CD4-positive, alpha-beta T cell treated with Interferon alpha-2 for 1 hour (primary cell): ENCODE measurements around the gene SYT3.
"Not testable (repeated sequence)": the region's sequence is repeated elsewhere in the genome, so short reads cannot be mapped to it uniquely, and the experiment has no call there.

ENCODE experiments used
- DNase-seq, 2 donors: peaks; one replicate each; pipeline ENCODE4 v3.0.0-alpha.2; 2020 to 2022

The SYT3 gene

DNA sequence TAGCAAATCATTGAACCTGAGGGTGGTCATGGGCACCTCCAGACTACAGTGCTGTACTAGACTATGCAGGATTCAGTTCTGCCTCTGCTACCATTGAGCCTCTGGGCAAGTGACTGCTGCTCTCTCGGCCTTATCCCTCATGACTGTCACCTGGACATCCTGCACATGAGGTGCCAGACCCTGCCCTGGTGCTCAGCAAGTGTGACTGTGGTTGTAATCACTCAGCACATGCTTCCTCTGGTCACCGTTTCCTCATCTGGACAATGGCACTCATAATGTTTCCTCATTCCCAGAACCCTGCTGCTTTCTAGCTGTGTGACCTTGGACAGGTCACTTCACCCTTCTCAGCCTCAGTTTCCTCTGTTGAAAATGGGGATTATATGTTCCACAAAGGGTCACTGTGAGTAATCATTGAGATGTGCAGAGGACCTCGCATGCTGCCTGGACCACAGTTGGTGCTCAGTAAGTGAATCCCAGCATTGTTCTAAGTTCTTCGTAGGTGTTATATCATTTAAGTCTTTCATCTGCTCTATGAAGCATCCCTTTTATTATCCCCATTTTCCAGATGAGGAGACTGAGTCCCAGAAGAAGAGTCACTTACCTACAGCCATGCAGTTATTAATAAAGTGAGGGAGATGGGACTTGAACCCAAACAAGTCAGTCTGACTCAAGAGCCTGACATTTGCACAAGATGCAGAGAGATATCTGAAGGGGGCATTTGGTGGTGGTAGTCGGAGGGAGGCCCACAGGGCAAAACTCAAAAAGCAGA is 3.2 kb downstream of the SYT3 start:
- DNase-seq, result no peak

DNA sequence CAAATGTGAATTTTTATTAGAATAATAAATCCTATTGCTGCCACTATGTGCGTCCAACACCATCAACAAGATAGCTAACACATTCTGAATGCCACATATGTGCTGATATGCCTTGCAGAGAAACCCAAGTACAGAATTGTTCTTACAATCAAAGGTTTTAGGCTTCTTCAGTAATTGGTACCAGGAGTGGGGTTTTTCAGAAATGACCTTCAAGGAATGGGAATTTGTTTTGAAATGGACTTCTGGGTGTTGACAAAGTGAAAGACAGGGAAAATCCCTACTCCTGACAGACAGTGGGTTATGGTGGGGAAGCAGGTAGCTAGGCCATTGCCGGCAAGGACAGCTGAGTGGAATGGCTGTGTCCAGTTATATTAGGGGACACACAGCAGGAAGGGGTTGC is 5.7 kb downstream of the SYT3 start:
- no peak for DNase-seq

DNA sequence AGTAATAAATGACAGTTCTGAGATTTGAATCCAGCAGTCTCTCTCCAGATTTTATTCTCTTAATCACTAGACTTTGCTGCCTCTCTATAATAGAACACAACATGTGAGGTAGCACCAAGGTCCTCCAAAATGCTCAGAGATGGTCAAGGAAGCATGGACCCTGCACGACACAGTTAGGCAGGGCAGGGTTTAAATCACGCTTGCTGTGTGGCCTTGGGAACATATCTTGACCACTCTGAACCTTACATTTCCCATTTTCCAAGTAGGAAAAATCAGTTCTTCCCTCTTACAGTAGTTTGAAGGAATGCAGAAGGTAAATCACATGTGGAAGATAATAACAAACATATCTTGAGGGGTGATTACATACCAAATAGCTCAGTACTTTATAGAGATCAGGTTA is 6.3 kb downstream of the SYT3 start:
- DNase-seq, result no peak

DNA sequence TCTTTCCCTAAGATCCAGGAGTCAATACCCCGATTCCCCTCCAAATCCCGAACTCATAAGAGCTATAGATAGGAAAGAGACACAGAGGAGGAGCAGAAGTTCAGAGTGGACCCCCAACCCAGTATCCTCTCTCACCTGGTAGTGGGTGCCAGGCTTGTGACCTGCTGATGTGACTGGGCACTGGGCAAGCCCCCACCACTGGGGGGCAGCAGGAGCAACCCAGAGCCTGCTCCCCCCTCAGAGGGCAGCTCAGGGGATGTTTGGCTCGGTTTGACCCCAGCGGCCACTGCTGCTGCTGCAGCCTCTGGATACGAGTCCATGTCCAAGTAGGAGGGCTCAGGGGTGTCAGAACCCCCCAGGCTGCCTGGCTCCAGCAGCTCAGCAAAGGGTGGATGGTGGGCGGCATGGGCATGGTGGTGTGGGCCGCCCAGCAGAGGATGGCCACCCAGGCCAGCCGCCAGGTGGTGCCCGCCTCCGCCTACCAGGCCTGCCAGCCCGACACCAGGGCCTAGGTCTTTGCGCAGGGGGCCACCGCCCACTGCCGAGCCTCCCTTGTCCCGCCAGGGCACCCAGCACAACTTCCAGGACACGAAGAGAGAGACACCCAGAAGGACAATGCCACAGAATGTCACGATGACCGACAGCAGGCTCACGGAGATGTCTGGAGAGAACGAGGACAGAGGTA is 7.4 kb downstream of the SYT3 start:
- DNase-seq, result no peak

DNA sequence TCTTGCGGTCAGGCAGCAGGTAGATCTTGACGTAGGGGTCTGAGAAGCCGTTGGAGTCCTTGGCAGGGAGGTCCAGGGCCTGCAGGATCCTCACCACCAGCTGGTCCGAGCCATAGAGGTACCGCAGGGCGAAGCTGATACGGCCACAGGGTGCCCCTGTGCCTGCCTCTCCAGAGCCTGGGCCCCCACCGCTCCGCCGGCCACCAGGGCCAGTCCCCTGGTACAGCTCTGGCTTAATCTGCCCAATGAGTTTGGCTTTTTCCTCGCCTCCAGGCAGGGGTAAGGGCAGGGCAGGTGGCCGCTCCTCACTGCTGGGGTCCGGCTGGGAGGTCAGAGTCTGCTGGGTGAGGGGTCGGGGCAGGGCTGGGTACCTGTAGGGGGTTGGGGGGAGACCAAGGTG is 9.9 kb downstream of the SYT3 start:
- no peak for DNase-seq

DNA sequence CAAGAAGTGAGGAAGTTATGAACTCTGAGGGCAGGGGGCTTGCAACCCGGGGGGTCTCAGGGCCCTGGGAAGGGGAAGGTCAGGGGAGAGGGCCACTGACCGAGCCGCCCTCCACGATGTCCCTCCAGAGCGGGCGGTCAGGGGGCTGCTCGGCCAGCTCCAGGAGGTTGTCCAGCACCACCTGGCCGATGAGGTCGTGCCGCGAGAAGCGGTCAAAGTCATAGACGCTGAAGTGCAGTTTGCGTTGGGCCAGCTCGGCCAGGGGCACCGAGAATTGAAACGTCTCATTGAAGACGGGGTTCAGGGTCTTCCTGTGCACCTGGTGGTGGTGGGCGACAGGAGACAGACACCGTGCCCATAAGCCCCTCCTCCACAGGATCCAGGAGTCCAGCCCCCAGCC is 10.5 kb downstream of the SYT3 start:
- no peak for DNase-seq

DNA sequence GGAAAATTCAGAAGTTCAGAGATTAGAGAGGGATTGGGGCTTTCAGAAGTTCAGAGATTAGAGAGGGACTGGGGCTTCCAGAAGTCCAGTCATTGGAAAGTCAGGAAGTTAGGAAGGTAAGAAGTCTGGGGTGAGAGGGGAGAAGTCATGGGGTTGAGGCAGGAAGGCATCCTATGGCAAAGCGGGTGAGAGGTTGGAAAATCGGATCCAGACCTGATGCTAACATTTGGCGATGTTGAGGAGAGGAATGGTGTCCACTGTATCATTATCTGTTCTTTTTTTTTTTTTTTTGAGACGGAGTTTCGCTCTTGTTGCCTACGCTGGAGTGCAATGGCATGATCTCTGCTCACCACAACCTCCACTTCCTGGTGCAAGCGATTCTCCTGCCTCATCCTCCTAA is 11.1 kb downstream of the SYT3 start:
- no peak for DNase-seq

DNA sequence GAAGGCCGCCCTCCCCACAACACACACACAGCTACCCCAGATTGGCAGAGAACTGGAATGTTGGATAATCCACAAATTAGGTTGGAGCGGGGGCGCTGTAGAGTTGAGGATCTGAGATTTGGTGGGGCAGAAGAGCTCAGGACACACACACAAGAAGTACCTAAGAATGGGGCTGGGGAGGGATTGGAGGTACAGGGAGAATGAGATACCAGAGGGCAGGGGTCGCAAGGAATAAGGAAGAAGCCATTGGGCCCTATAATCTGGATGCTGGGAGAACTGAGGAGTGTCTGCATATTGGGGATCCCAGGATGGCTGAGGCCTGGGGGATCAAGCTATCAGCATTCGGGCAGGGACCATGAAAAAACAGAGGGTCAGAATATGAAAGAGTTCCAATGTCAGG is 11.5 kb downstream of the SYT3 start:
- no peak for DNase-seq

DNA sequence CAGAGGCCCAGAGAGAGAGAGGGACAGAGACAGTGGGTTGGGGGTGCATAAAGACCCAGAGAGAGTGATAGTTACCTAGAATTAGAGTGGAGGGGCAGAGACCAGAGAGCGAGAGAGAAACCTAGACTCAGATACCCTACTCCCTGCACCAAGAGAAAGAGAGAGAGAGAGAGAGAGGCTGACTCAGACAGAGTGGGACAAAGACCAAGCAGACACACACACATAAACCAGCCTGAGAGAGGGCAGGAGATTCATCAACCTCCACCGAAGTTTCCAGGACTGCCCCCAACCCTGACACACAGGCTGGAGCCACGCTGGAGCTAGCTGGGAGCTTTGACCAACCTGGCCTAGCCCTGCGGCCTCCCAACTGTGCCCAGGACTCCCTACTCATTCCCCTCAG is 12.9 kb downstream of the SYT3 start:
- no peak for DNase-seq

DNA sequence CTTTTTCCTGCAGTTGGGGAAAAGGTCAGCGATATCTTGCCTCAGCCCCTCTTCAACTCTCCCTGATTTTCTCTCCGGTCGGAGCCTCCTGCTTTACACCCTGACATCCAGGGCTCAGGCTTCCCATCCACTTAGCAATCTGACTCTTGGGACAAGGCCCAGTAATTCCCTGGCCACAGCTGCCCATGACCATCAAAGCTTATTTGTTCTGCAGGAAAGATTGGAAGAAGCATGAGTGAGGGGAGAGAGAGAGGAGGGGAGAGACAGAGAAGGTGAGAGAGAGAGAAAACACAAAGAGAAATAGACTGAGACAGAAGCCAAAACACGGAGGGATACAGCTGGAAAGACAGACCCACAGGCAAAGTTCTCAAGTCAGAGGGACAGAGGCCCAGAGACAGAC is 13.7 kb downstream of the SYT3 start:
- no peak for DNase-seq

DNA sequence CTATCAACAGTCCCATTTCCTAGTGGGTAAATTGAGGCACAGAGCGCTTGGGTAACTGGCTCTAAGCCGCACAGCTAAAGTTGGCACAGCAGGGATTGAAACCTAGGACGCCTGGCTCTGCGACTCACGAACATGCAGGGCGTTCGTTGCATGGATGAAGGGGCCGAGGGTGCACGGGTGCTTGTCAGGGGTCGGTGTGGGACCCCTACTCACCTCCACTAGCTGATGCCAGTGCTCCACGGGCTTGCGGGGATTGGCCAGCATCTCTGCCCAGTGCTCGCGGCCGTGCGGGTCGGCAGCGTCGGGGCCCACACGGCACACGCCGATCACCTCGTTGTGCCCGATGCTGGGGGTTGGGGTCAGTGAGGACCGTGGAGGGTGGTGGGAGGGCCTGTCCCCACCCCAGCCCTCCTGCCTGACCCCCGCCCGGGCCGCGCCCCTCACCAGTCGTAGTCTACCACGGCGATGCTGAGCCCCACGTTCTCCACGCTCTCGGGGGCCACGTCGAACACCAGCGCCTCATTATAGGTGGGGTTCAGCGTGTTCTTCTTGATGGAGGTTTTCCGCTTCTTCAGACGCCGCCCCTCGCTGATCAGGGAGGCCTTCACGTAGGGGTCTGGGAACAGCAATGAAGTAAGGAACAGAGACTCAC is 14.6 kb downstream of the SYT3 start:
- no peak for DNase-seq

DNA sequence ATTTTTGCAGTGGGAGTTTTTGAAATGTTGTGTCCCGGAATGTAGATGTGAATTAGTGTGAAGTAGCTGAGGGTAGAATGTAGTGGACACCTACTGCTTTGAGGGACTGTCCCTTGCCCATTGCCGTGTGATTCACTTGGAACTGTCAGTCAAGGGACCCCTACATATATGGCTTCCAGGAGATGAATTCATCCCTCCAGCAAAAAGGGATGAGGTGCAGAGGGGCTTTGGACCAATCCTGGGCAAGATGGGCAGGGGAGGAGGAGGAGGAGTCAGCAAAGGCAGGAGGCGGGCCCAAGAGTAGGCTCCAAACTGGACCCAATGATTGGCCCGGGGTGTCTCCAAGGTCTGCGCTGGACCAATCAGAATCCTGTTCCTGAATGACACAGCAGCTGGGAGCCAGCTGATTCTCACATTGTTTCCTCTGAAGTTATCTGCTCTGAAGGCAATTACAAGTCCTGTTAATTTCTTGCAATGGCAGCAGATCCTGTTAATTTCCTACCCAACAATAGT is 19.2 kb downstream of the SYT3 start:
- not testable (repeated sequence) for DNase-seq

DNA sequence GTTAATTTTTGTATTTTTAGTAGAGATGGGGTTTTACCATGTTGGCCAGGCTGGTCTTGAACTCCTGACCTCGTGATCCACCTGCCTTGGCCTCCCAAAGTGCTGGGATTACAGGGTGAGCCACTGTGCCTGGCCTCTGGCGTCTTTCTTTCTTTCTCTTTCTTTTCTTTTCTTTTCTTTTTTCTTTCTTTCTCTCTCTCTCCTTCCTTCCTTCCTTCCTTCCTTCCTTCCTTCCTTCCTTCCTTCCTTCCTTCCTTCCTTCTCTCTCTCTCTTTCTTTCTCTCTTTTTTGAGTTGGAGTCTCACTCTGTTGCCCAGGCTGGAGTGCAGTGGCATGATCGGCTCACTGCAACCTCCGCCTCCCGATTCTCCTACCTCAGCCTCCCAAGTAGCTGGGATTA is 20.5 kb downstream of the SYT3 start:
- DNase-seq, result not testable (repeated sequence)

DNA sequence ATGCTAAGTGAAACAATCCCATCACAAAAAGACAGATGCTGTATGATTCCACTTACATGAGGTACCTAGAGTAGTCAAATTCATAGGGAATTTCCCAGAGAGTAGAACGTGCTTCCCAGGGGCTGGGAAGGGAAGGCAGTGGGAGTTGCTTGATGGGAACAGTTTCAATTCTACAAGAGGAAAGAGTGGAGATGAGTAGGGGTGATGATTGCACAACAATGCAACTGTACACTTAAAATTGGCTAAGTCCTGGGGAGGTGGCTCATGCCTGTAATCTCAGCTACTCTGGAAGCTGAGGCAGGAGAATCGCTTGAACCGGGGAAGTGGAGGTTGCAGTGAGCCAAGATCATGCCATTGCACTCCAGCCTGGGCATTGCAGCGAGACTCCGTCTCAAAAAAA is 21.3 kb downstream of the SYT3 start:
- not testable (repeated sequence) for DNase-seq

DNA sequence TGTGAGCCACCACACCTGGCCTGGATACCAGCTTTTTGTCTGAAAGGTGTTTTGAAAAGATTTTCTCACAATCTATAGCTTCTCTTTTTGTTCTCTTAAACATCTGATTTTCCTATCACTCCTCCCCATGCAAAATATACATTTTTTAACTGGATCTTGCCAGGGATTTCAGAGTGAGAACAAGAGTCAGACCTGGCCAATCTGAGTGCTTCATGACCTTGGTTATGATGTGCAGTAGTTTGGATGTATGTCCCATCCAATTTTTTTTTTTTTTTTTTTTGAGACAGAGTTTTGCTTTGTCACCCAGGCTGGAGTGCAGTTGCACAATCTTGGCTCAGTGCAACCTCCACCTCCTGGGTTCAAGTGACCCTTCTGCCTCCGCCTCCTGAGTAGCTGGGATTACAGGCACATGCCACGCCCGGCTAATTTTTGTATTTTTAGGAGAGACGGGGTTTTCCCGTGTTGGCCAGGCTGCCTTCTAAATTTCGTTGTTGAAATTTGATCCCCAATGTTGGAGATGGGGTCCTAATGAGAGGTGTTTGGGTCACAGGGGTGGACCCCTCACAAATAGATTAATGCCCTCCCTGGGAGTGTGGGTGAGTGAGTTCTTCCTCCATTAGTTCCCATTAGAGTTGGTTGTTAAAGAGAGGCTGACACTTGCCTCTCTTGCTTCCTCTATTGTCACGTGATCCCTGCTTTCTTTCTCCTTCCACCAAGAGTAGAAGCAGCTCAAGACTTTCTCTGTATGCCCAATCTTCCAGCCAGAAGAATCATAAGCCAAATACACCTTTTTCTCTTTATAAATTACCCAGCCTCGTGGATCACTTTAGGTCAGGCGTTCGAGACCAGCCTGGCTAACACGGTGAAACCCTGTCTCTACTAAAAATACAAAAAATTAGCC is 26.9 kb downstream of the SYT3 start:
- DNase-seq, result not testable (repeated sequence)

DNA sequence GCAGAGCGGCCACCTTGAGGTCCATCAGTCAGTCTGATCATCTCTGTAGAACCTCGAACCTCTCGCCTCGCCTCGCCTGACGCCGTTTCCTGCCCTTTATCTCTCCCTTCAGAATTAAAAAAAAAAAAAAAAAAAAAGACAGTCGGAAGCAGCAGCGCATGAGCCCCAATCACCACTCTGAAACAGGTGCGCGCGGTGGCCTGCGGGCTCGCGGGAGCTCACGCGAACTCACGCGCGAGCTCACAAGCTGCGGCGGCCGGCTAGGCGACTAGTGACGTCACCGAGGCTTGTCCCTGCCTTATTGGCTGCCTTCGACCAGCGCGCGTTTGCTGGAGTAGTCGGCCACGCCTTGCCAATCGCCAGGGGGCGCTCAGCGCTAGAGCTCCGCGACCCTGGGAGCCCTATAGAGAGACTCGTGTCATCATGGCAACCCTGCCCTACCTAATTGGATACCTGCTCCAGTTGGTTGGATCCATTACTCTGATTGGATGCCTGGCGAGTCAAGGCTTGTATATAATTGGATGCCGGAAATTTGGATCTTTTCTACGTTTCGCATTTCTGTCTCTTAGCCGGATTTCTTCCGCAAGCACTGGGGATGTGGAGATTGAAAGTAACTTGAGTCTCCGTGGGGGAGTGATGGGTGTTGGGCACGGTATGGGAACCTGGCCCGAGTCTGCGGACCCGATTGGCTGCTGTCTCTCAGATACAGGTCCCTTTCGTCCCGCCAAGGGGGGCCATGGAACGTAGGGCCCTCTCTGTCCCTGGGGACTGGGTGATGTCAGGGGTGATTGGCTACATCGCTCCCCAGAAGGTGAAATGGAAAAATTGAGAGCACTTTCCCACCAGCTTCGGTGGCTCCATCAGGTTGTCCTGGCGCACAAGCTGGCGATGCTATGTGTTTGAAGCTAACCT is 31.6 kb downstream of the SYT3 start:
- DNase-seq, result peak; percentile 76 to 83

DNA sequence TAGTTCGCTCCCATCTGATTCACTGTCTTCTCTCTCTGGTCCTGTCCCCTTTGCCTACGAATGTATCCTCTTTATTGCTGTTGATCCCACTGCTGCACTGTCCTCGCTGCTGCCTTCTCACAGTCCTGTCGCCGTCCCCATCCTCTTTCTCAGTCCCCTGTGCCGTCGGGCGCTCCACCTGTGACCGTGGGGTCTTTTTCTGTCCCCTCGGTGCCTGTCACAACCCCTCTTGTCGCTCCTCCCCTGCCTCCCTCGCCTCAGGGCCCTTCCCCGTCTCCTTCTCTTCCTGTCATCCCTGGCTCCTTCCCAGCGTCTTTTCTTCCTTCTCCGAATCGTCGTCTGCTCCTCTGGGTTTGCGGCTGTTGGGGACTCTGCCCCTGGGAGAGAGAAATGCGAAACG is 32.3 kb downstream of the SYT3 start:
- DNase-seq, result no peak

DNA sequence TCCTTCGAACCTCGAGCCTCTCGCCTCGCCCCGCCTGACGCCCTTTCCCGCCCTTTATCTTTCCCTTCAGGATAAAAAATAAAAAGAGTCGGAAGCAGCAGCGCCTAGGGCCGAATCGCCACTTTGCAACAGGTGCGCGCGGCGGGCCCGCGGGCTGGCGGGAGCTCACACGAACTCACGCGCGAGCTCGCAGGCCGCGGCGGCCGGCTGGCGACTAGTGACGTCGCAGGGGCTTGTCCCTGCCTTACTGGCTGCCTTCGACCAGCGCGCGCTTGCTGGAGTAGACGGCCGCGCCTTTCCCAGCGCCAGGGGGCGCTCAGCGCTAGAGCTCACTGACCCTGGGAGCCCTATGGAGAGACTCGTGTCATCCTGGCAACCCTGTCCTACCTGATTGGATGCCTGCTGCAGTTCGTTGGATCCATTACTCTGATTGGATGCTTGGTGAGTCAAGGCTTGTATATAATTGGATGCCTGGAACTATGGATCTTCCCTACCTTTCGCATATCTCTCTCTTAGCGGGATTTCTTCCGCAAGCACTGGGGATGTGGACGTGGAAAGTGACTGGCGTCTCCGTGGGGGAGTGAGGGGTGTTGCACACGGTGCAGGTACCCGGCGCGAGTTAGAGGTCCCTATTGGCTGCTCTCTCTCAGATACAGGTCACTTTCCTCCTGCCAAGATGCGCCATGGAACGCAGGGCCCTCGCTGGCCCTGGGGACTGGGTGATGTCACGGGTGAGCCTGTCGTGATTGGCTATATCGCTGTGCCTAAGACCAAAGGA is 33.4 kb downstream of the SYT3 start:
- not testable (repeated sequence) for DNase-seq

DNA sequence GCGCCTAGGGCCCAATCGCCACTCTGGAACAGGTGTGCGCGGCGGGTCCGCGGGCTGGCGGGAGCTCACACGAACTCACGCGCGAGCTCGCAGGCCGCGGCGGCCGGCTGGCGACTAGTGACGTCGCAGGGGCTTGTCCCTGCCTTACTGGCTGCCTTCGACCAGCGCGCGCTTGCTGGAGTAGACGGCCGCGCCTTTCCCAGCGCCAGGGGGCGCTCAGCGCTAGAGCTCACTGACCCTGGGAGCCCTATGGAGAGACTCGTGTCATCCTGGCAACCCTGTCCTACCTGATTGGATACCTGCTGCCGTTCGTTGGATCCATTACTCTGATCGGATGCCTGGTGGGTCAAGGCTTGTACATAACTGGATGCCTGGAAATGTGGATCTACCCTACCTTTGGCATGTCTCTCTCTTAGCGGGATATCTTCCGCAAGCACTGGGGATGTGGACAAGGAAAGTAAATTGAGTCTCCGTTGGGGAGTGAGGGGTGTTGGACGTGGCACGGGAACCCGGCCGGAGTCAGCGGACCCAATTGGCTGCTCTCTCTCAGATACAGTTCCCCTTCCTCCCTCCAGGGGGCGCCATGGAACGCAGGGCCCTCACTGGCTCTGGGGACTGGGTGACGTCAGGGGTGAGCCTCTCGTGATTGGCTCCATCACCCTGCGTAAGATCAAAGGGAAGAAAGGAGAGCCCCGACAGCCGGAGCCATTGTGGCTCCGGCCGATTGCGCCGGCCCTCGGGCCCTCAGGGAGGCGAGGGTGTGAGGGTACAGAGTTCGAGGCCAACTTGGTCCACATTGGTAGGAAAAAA is 35.2 kb downstream of the SYT3 start:
- not testable (repeated sequence) for DNase-seq

DNA sequence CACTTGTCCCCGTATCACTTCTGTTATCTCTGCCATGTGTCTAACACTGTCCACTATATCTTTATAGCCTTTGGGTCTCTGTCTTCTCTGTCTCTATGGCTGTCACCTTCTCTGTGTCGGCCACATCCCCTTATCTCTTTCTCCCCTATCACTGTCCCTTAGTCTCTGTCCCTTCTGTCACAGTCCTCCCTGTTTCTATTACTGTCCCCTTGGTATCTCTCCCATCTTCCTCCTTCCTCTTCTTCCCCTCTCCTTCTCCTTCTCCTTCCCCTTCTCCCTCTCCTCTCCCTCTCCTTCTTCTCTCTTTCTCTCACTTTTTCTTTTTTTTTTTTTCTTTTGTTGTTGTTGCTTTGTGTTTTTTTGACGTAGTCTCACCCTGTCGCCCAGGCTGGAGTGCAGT is 36.7 kb downstream of the SYT3 start:
- DNase-seq, result no peak
